Neuronal stem cell (in vitro differentiated cells): Measurements from ENCODE around the gene KRT6A.

Experiments
- DNase-seq: peaks from one replicate; pipeline ENCODE4 v3.0.0-alpha.2; 2013; ENCODE audit warnings: low spot score
- H2AFZ ChIP-seq: one replicate; pipeline ENCODE4 v1.6.1; 2013; ENCODE audit warnings: mild to moderate bottlenecking, low read length, inconsistent platforms
- H2AK5ac ChIP-seq: 2 replicates; pipeline ENCODE4 v1.6.1; 2013; ENCODE audit warnings: low read depth, mild to moderate bottlenecking, inconsistent platforms, low read length, moderate library complexity, mixed read lengths
- H2BK120ac ChIP-seq: 2 replicates; pipeline ENCODE4 v1.6.1; 2013; ENCODE audit warnings: low read depth, mild to moderate bottlenecking, inconsistent platforms, low read length, moderate library complexity, mixed read lengths
- H2BK12ac ChIP-seq: one replicate; pipeline ENCODE4 v1.6.1; 2013; ENCODE audit warnings: low read length, inconsistent platforms
- H2BK15ac ChIP-seq: 2 replicates; pipeline ENCODE4 v1.6.1; 2013; ENCODE audit warnings: mild to moderate bottlenecking, low read length, inconsistent platforms, mixed read lengths
- H2BK5ac ChIP-seq: one replicate; pipeline ENCODE4 v1.6.1; 2013; ENCODE audit warnings: inconsistent platforms, mild to moderate bottlenecking, low read length, moderate library complexity
- H3K14ac ChIP-seq: one replicate; pipeline ENCODE4 v1.6.1; 2013; ENCODE audit warnings: low read length, inconsistent platforms
- H3K18ac ChIP-seq: 2 replicates; pipeline ENCODE4 v1.6.1; 2013; ENCODE audit warnings: low read length, inconsistent platforms
- H3K23ac ChIP-seq: 2 replicates; pipeline ENCODE4 v1.6.1; 2013; ENCODE audit warnings: low read depth, mild to moderate bottlenecking, mixed read lengths, low read length, inconsistent platforms; ENCODE audit not compliant: poor library complexity
- H3K27ac ChIP-seq: replicated peaks from 3 replicates; pipeline ENCODE4 v1.5.1; 2013; ENCODE audit warnings: low read length, inconsistent platforms
- H3K27me3 ChIP-seq, 3 experiments: 2 replicates each; pipeline ENCODE4 v1.6.1; 2013; ENCODE audit warnings: low read length in 3 of 3, mild to moderate bottlenecking in 2 of 3, inconsistent platforms in 1 of 3, low read depth in 1 of 3, mixed read lengths in 1 of 3, moderate library complexity in 1 of 3; ENCODE audit not compliant: control insufficient read depth in 3 of 3, insufficient read depth in 3 of 3
- H3K36me3 ChIP-seq, 2 donors: replicated peaks in 1 of 2; 2 replicates each; pipeline ENCODE4 v1.6.1; 2013; ENCODE audit warnings: low read length in 2 of 2; ENCODE audit not compliant: control insufficient read depth in 2 of 2, insufficient read depth in 2 of 2
- H3K4ac ChIP-seq: 2 replicates; pipeline ENCODE4 v1.6.1; 2013; ENCODE audit warnings: inconsistent platforms, mild to moderate bottlenecking, low read length, moderate library complexity
- H3K4me1 ChIP-seq, 2 donors: 1 replicate in 1 of 2; 2 replicates in 1 of 2; pipeline ENCODE4 v1.6.1; 2013; ENCODE audit warnings: low read length in 2 of 2, low read depth in 1 of 2; ENCODE audit not compliant: control insufficient read depth in 2 of 2, insufficient read depth in 1 of 2
- H3K4me2 ChIP-seq: one replicate; pipeline ENCODE4 v1.6.1; 2013; ENCODE audit warnings: mild to moderate bottlenecking, low read length, inconsistent platforms; ENCODE audit not compliant: insufficient read depth, poor library complexity, severe bottlenecking
- H3K4me3 ChIP-seq, 2 donors: 2 replicates each; pipeline ENCODE4 v1.5.1; 2013; ENCODE audit warnings: low read length in 2 of 2, mild to moderate bottlenecking in 2 of 2, inconsistent platforms in 1 of 2, moderate library complexity in 1 of 2
- H3K79me1 ChIP-seq: one replicate; pipeline ENCODE4 v1.6.1; 2013; ENCODE audit warnings: low read depth, mild to moderate bottlenecking, inconsistent platforms, low read length, moderate library complexity
- H3K9ac ChIP-seq: one replicate; pipeline ENCODE4 v1.6.1; 2013; ENCODE audit warnings: mild to moderate bottlenecking, low read depth, low read length, inconsistent platforms; ENCODE audit not compliant: poor library complexity
- H3K9me3 ChIP-seq, 2 donors: replicated peaks in 1 of 2; 2 replicates each; pipeline versions ENCODE3 to v1.6.1; 2013; ENCODE audit warnings: low read length in 2 of 2, mild to moderate bottlenecking in 2 of 2, inconsistent platforms in 1 of 2, low read depth in 1 of 2, mixed read lengths in 1 of 2, moderate library complexity in 1 of 2; ENCODE audit not compliant: control insufficient read depth in 2 of 2, insufficient read depth in 1 of 2
- H4K8ac ChIP-seq: one replicate; pipeline ENCODE4 v1.6.1; 2013; ENCODE audit warnings: low read depth, mild to moderate bottlenecking, inconsistent platforms, low read length, moderate library complexity
- H4K91ac ChIP-seq: one replicate; pipeline ENCODE4 v1.6.1; 2013; ENCODE audit warnings: low read length, low read depth, mild to moderate bottlenecking, inconsistent platforms; ENCODE audit not compliant: poor library complexity
- WGBS, 2 donors: extraction: QIAGEN DNeasy Blood & Tissue Kit; methylation state at CpG; one replicate each; pipeline ENCODE4 v1.1.7; 2013; ENCODE audit warnings: missing lambda C conversion rate in 2 of 2, mixed read lengths in 1 of 2; ENCODE audit not compliant: insufficient read length in 2 of 2, insufficient replicate concordance in 1 of 2; ENCODE audit errors: extremely low coverage in 2 of 2; 5-methylcytosine and 5-hydroxymethylcytosine counted together

KRT6A gene

GRCh38 chr12:52539821-52540173, 46.7 kb upstream of the KRT6A start:
- Histone ChIP-seq H3K4ac (no peak overlapping the region), H2BK5ac (no peak overlapping the region), H4K91ac (no peak overlapping the region), H3K27me3 (no peaks in the 10 kb centered on the region), H3K79me1 (no peaks in the 10 kb centered on the region), H2BK12ac (no peak overlapping the region), H3K9me3 (no peaks in the 10 kb centered on the region), H3K27ac (no peak overlapping the region), H2AFZ (no peak overlapping the region), H4K8ac (no peak overlapping the region), H3K4me3 (no peak overlapping the region), H2AK5ac (no peak overlapping the region), H3K18ac (no peak overlapping the region), H3K36me3 (no peaks in the 10 kb centered on the region), H2BK120ac (no peak overlapping the region), H3K9ac (no peak overlapping the region), H3K14ac (no peak overlapping the region), H3K4me2 (no peak overlapping the region), H2BK15ac (no peak overlapping the region), H3K23ac (no peak overlapping the region), H3K4me1 (no peaks in the 10 kb centered on the region)
- WGBS, 2 donors, result no CpG with 5 or more reads among the region's 3 CpGs
- DNase-seq, result no peak

DNA sequence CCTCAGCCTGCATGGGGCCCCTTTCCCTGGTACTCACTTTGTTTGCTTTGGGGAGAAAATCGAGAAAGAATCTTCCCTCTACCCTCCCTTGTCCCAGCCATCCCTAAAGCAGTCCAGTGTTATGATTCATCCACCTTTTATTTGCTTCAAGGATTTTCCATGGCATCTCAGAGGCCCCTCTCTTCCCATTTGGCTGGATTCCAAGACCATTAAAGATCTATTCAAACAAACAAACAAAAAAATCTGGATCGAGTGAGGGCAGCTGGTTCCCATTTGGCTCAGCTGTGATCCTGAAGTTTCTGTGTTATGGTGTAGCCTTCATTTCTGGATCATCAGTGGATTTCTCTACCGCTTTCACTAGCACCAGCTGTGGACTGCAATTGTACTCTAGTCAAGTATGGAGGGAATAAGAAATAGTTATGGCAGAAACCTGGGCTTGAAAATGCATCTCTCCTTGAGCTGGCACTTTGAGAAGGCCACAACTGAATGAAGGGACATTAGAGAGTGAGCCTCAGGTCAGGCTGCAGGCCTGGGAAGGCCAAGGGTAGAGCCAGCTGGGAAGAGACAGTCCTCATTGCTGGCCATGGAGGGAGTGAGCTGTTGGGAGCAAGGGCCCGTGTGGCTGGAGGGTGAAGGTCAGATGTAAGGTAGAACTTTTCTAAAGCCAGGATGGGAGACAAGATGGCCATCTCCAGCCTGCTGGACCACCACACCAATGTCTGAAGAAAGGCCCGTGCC, 46.2 kb upstream of the KRT6A start:
- Histone ChIP-seq H4K91ac (no peak overlapping the region), H3K9me3 (no peaks in the 10 kb centered on the region), H3K14ac (no peak overlapping the region), H3K4me1 (no peaks in the 10 kb centered on the region), H3K23ac (no peak overlapping the region), H2BK12ac (no peak overlapping the region), H3K4me3 (no peak overlapping the region), H3K4ac (no peak overlapping the region), H4K8ac (no peak overlapping the region), H3K27ac (no peak overlapping the region), H2AFZ (no peak overlapping the region), H2BK15ac (no peak overlapping the region), H3K27me3 (no peaks in the 10 kb centered on the region), H3K9ac (no peak overlapping the region), H2BK5ac (no peak overlapping the region), H3K18ac (no peak overlapping the region), H3K79me1 (no peaks in the 10 kb centered on the region), H3K4me2 (no peak overlapping the region), H3K36me3 (no peaks in the 10 kb centered on the region), H2BK120ac (no peak overlapping the region), H2AK5ac (no peak overlapping the region)
- no CpG with 5 or more reads among the region's 5 CpGs for WGBS, 2 donors
- no peak for DNase-seq

DNA sequence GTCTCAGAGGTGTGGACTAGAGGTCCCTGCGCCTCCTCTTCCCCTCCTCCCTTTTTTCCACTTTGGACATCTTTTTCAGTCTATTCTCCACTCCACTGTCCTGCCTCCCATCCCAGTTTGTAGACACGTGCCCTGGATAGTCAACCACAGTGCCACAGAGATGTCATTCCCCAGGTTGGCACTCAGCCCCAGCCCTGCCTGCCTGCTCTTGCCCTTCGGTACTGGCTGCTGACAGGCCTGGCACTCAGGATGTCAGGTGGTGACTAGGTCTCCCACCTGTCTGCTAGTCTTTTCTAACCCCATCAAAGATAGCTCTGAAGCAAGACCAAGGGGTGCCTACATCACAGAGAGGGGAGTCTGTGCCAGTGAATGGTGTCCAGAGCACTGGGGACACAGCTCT, 44.0 kb upstream of the KRT6A start:
- Histone ChIP-seq H3K9ac (no peak overlapping the region), H3K4me2 (no peak overlapping the region), H4K8ac (no peak overlapping the region), H2BK15ac (no peak overlapping the region), H3K9me3 (no peaks in the 10 kb centered on the region), H3K14ac (no peak overlapping the region), H3K36me3 (no peaks in the 10 kb centered on the region), H2BK120ac (no peak overlapping the region), H3K27ac (no peak overlapping the region), H3K4ac (no peak overlapping the region), H2AK5ac (no peak overlapping the region), H3K79me1 (no peaks in the 10 kb centered on the region), H3K27me3 (no peaks in the 10 kb centered on the region), H2AFZ (no peak overlapping the region), H3K4me1 (no peaks in the 10 kb centered on the region), H4K91ac (no peak overlapping the region), H3K4me3 (no peak overlapping the region), H3K18ac (no peak overlapping the region), H2BK5ac (no peak overlapping the region), H2BK12ac (no peak overlapping the region), H3K23ac (no peak overlapping the region)
- WGBS, 2 donors, result no CpG with 5 or more reads among the region's 3 CpGs
- DNase-seq, result no peak

DNA sequence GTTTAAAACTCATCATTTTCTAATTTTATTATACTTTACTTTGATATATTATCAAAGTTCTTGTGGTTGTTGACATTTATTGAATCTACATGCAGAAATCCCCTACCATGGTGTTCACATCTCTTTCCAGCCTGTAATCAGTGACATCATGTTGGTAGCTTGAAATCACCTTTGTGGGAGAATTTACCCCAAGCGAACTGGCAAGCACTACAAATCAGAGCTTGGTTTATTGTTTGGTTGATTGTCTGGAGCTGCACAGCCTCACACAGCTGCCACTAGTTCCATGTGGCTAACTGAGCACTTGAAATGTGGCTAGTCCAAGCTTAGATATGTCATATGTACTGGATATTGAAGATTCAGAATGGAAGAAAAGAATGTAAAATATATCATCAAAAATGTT, 42.5 kb upstream of the KRT6A start:
- no peak overlapping the region for H2BK5ac ChIP-seq
- no peak overlapping the region for H3K9ac ChIP-seq
- H3K36me3 ChIP-seq, result no peaks in the 10 kb centered on the region
- H2BK120ac ChIP-seq, result no peak overlapping the region
- H3K27ac ChIP-seq, result no peak overlapping the region
- no peak overlapping the region for H2AK5ac ChIP-seq
- H3K9me3 ChIP-seq, result no peaks in the 10 kb centered on the region
- H3K27me3 ChIP-seq, result no peaks in the 10 kb centered on the region
- H3K4me1 ChIP-seq, result no peaks in the 10 kb centered on the region
- H3K4me3 ChIP-seq, result no peak overlapping the region
- no peaks in the 10 kb centered on the region for H3K79me1 ChIP-seq
- no peak overlapping the region for H3K23ac ChIP-seq
- no peak overlapping the region for H3K4ac ChIP-seq
- no peak overlapping the region for H4K91ac ChIP-seq
- H2AFZ ChIP-seq, result no peak overlapping the region
- H3K4me2 ChIP-seq, result no peak overlapping the region
- no peak for DNase-seq
- no CpG with 5 or more reads among the region's 1 CpG for WGBS, 2 donors
- no peak overlapping the region for H4K8ac ChIP-seq
- H2BK15ac ChIP-seq, result no peak overlapping the region
- H3K14ac ChIP-seq, result no peak overlapping the region
- H2BK12ac ChIP-seq, result no peak overlapping the region
- no peak overlapping the region for H3K18ac ChIP-seq
